ENCODE results near the gene ARHGAP10. TPM values are rescaled to one million over a fixed set of nuclear protein-coding genes. Genes with fewer than 3 reads are reported as not detected.

The ARHGAP10 gene
- total RNA-seq, 2 experiments from 2014 or later = 3.6 to 3.8 TPM

DNA sequence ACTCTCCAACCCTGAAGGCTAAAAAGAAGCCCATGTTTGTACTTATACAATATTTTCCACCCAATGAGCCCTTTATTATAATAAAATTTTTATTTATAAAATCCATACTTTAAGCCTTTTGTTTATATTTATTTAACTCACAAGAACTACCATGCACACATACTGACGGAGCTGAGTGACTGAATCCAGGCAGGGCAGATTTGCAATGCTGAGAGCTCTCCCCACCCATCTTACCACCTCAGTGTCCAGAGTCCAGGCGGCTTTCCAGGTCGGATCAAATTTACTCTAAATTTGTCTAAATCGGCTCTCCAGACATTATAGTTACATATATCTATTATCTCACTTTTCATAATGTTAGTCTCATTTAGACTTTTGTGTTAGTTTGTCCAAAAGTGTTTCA is 74.1 kb downstream of the ARHGAP10 start:
- no peak for DNase-seq
- Mint-ChIP-seq H3K27me3 (ENCODE audit: low read depth) (peaks cover 2% of the 10 kb centered on the region), H3K36me3 (ENCODE audit: low read depth) (no peaks in the 10 kb centered on the region), H3K4me3 (no peak overlapping the region), H3K27ac (no peak overlapping the region), H3K9me3 (no peaks in the 10 kb centered on the region), H3K4me1 (ENCODE audit: low read depth) (no peaks in the 10 kb centered on the region)
- intact Hi-C loops (cut with micrococcal nuclease) = no loop called here
- CTCF ChIA-PET = no interaction called here

DNA sequence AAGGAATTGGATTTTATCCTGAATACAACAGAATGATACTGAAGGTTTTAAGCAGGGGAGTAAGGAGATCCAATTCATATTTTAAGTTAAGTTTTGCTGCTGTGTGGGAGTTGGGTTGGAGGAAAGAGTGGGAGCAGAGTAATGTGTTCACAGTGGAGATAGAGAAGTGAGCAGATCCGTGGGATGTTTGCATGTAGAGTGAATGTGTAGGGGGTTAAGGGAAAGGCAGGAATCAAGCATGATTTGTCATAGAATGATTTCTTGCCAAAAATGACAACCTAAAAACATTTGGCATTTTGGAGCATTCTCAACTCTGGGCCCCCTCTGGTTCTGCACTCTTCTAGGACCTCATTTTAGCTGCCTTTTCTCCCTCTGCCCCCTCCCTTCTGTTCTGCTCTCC is 76.6 kb downstream of the ARHGAP10 start:
- H3K4me3 Mint-ChIP-seq = no peak overlapping the region
- no peak overlapping the region for H3K27ac Mint-ChIP-seq
- intact Hi-C loops (cut with micrococcal nuclease) = no loop called here
- H3K36me3 Mint-ChIP-seq (ENCODE audit: low read depth) = no peaks in the 10 kb centered on the region
- H3K4me1 Mint-ChIP-seq (ENCODE audit: low read depth) = no peaks in the 10 kb centered on the region
- no peak for DNase-seq
- CTCF ChIA-PET = no interaction called here
- no peaks in the 10 kb centered on the region for H3K27me3 Mint-ChIP-seq (ENCODE audit: low read depth)
- no peaks in the 10 kb centered on the region for H3K9me3 Mint-ChIP-seq

DNA sequence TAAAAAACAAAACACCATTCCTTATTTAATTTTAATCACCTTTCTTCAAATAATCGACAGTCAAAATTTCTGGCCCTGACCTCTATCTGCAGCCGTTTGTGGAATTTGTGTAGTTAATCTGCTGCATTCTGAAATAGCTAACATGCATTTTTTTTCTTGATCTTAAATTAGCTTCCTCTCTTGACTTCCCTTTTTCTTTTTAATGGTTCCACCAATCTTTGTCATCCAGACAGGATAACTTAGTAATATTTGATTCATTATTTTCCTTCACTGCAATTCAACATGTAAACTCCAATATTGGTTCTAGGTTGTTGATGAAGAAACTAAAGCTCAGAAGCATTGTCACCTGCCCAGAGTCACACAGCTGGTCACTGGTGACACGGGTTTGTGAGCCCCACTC is 77.3 kb downstream of the ARHGAP10 start:
- Mint-ChIP-seq H3K9me3 (no peaks in the 10 kb centered on the region), H3K27me3 (ENCODE audit: low read depth) (no peaks in the 10 kb centered on the region), H3K27ac (no peak overlapping the region), H3K4me1 (ENCODE audit: low read depth) (no peaks in the 10 kb centered on the region), H3K4me3 (no peak overlapping the region), H3K36me3 (ENCODE audit: low read depth) (no peaks in the 10 kb centered on the region)
- CTCF ChIA-PET = no interaction called here
- no peak for DNase-seq
- intact Hi-C loops (cut with micrococcal nuclease) = no loop called here

DNA sequence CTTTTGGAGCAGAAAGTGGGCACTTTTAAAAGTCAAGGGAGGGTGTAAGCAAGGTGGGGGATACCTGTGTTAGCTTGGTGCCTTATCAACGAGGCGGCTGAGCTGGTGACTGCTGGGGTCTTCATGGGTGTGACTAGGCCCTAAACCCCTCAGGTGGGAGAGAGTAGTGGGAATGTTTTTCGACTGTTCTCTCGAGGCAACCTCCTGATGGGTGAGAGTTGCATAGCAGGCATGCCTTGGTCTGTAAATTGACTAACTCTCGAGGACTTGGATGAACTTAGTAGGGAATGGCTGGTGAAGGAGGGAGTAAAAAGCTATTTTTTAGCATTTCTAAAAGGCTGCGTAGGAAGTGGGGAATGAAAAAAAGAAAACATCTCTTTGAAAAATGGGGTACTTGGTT is 80.0 kb downstream of the ARHGAP10 start:
- Mint-ChIP-seq H3K27ac (no peak overlapping the region), H3K4me1 (ENCODE audit: low read depth) (peaks cover 7% of the 10 kb centered on the region), H3K36me3 (ENCODE audit: low read depth) (no peaks in the 10 kb centered on the region), H3K27me3 (ENCODE audit: low read depth) (no peaks in the 10 kb centered on the region), H3K4me3 (no peak overlapping the region), H3K9me3 (no peaks in the 10 kb centered on the region)
- intact Hi-C loops (cut with micrococcal nuclease) = no loop called here
- CTCF ChIA-PET = no interaction called here
- no peak for DNase-seq

DNA sequence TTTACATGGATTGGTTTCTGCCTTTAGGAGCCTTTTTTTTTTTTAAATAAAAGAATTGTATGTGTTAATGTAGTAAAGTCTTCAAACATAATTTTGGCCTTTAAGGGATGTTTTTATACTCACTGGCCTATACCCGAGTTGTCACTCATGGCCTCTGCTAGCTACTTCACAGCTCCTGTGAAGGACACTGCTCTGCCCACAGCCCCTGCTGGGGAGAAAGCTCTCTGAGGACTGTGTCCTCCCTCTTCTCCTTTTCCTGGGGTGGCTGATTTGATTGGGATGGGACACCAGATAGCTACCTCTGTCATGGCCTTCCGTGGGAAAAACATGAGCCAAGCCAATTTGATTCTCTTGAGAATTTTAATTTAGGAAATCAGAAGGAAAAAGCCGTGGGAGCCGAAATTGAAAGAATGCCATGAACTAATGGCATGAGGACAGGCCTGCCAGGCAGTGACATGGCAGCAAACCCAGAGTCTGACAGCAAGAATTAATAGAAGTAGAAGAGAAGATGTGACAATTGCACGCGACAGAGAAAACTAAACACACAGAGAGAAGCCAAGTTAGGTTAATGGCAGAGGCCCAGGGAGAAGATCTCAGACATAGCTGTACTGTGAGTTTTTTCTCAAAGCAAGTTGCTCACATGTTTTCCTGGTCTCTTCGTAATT is 81.4 kb downstream of the ARHGAP10 start:
- Mint-ChIP-seq H3K4me1 (ENCODE audit: low read depth) (peaks cover 7% of the 10 kb centered on the region), H3K9me3 (no peaks in the 10 kb centered on the region), H3K27ac (no peak overlapping the region), H3K36me3 (ENCODE audit: low read depth) (no peaks in the 10 kb centered on the region), H3K4me3 (no peak overlapping the region), H3K27me3 (ENCODE audit: low read depth) (no peaks in the 10 kb centered on the region)
- CTCF ChIA-PET = interaction anchor here (0.6 kb wide), 1 partner anchor 790 kb away, joined by 3 read pairs; no protein-coding TSS in a partner anchor
- intact Hi-C loops (cut with micrococcal nuclease) = no loop called here
- no peak for DNase-seq

DNA sequence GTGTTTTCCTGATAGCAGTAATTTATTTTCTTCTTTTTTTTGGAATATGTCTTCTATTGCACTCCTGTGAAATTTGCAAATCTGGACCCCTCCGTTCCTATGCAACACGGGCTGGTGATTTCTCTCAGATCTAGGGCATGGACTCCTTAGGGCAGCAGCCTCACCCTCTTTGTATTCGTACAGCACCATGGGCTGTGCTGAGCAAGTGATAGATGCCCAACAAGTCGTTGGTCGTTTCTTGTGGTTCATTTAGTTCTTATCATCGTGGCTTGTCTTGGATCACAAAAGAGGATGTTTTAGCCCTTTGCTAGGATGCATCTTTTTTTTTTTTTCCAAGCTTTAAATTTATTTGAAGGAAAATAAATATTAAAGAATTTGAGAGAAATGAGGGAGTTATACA is 82.1 kb downstream of the ARHGAP10 start:
- Mint-ChIP-seq H3K9me3 (no peaks in the 10 kb centered on the region), H3K36me3 (ENCODE audit: low read depth) (no peaks in the 10 kb centered on the region), H3K4me3 (no peak overlapping the region), H3K27ac (no peak overlapping the region), H3K4me1 (ENCODE audit: low read depth) (peaks cover 7% of the 10 kb centered on the region), H3K27me3 (ENCODE audit: low read depth) (no peaks in the 10 kb centered on the region)
- CTCF ChIA-PET = no interaction called here
- DNase-seq = no peak
- intact Hi-C loops (cut with micrococcal nuclease) = no loop called here

DNA sequence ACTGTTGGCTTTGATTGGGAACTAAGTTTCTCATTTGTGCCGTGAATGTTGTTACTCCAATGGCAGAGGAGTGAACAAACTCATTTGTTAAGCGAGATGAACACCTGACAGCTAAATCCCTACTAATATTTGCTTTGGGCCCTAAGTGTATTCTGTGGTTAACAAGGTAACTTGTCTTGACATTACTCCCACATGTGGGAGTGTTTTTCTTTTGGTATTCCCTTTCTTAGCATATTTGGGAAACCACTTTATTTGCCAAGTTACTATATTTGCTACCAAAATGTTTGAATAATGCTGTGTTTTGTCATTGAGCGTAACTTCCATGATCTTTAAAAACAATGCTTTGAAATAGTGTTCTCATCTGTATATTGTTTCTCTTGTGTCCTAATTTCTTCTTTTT is 82.5 kb downstream of the ARHGAP10 start:
- no peaks in the 10 kb centered on the region for H3K27me3 Mint-ChIP-seq (ENCODE audit: low read depth)
- no peak overlapping the region for H3K4me3 Mint-ChIP-seq
- H3K9me3 Mint-ChIP-seq = no peaks in the 10 kb centered on the region
- no peak overlapping the region for H3K27ac Mint-ChIP-seq
- H3K4me1 Mint-ChIP-seq (ENCODE audit: low read depth) = peaks cover 7% of the 10 kb centered on the region
- intact Hi-C loops (cut with micrococcal nuclease) = no loop called here
- CTCF ChIA-PET = no interaction called here
- DNase-seq = no peak
- no peaks in the 10 kb centered on the region for H3K36me3 Mint-ChIP-seq (ENCODE audit: low read depth)

DNA sequence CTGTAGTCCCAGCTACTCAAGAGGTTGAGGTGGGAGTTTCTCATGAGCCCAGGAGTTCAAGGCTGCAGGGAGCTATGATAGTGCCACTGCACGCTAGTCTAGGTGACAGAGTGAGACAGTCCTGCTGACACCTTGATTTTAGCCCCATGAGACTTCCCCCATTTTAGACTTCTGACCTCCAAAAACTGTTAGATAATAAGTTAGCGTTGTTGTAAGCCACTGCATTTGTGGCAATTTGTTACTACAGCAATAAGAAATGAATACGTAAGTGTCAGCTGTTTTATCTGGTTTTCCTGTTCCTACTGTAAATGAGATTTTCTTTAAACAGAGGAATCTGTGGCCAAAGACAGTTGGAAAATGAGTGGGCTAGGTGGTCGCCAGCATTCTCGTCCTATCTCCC is 83.9 kb downstream of the ARHGAP10 start:
- Mint-ChIP-seq H3K4me1 (ENCODE audit: low read depth) (peaks cover 7% of the 10 kb centered on the region), H3K9me3 (no peaks in the 10 kb centered on the region), H3K4me3 (no peak overlapping the region), H3K36me3 (ENCODE audit: low read depth) (no peaks in the 10 kb centered on the region), H3K27ac (no peak overlapping the region), H3K27me3 (ENCODE audit: low read depth) (no peaks in the 10 kb centered on the region)
- intact Hi-C loops (cut with micrococcal nuclease) = no loop called here
- DNase-seq = no peak
- CTCF ChIA-PET = no interaction called here

DNA sequence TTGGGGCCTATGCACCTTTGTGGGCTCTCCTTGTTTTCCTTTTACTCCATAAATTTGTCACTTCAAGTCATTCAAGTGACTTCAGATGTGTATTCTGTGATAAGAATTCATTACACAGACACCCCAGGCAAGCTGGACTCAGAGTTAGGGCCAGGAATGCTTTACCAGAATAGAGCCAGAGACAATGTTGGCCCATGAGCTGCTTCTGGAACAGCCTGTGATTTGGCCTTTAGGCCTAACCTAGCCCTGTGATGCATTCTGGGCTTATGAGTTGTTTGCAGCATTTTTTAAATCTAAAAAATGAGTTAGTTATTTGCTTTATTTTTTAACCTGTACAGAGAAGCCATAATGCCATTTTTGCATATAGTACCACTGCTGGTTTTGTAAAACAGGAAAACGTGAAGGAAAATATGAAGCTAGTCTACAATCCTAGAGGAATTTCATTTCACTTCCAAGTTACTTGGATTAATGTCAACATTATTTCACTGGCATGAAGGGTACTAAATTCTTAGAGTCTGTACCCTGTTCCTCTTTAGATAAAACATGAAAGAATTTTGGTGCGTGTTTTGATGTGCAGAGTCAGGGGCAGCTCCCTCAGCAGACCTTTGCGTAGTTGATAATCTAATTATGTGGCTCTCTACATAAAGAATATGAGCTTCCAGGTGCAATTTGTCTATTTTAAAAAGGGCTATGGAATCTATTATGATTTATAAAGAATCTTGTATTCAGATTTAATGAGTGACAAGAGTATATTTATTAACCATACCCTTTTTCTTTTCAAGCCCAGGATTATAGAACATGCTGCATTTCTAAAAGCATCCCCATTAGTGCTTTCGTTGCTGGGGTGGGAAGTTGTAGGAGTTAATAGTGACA is 84.7 kb downstream of the ARHGAP10 start:
- no peaks in the 10 kb centered on the region for H3K36me3 Mint-ChIP-seq (ENCODE audit: low read depth)
- no peaks in the 10 kb centered on the region for H3K27me3 Mint-ChIP-seq (ENCODE audit: low read depth)
- no peaks in the 10 kb centered on the region for H3K9me3 Mint-ChIP-seq
- peaks cover 7% of the 10 kb centered on the region for H3K4me1 Mint-ChIP-seq (ENCODE audit: low read depth)
- CTCF ChIA-PET = no interaction called here
- H3K4me3 Mint-ChIP-seq = no peak overlapping the region
- H3K27ac Mint-ChIP-seq = no peak overlapping the region
- no peak for DNase-seq
- intact Hi-C loops (cut with micrococcal nuclease) = no loop called here

DNA sequence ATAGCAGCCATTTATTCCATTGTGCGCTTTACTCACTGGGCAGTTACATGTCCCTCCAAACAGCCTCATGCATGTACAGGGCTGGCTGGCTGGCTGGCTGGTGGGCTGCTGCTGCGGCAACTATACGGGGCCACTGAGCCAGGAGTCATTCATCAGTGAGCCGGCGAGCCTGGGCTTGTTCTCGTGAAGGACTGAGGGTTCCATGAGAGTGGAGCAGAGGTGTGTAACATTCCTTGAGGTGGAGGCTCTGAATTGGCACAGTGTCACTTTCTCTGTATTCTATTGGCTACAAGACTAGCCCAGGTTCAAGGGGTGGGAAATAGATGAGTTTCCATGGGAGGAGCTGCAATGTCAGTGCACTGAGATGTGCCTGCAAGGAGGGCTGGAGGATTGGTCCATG is 89.1 kb downstream of the ARHGAP10 start:
- no peak overlapping the region for H3K4me3 Mint-ChIP-seq
- CTCF ChIA-PET = no interaction called here
- H3K9me3 Mint-ChIP-seq = no peaks in the 10 kb centered on the region
- DNase-seq = no peak
- H3K27ac Mint-ChIP-seq = no peak overlapping the region
- H3K4me1 Mint-ChIP-seq (ENCODE audit: low read depth) = peaks cover 2% of the 10 kb centered on the region
- intact Hi-C loops (cut with micrococcal nuclease) = no loop called here
- H3K36me3 Mint-ChIP-seq (ENCODE audit: low read depth) = no peaks in the 10 kb centered on the region
- H3K27me3 Mint-ChIP-seq (ENCODE audit: low read depth) = no peaks in the 10 kb centered on the region

DNA sequence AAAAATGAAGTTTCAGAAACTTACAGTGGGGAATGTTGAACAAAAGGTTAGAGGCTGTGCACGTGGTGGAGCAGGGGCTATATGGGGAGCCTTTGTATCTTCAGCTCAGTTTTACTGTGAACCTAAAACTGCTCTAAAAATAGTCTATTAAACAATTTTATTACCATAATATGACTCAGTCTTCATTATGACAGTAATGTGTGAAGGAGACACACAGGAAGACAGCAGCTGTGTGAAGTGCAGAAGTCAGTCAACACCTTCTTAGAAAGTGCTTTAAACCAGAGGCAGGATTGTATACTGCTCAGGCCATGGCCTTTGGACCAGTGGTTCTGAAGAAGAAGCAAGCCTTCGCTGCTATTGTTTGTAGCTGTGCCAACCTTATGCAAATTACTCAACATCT is 89.7 kb downstream of the ARHGAP10 start:
- Mint-ChIP-seq H3K4me1 (ENCODE audit: low read depth) (no peaks in the 10 kb centered on the region), H3K27ac (no peak overlapping the region), H3K9me3 (no peaks in the 10 kb centered on the region), H3K36me3 (ENCODE audit: low read depth) (no peaks in the 10 kb centered on the region), H3K4me3 (no peak overlapping the region), H3K27me3 (ENCODE audit: low read depth) (no peaks in the 10 kb centered on the region)
- DNase-seq = no peak
- CTCF ChIA-PET = no interaction called here
- intact Hi-C loops (cut with micrococcal nuclease) = no loop called here

DNA sequence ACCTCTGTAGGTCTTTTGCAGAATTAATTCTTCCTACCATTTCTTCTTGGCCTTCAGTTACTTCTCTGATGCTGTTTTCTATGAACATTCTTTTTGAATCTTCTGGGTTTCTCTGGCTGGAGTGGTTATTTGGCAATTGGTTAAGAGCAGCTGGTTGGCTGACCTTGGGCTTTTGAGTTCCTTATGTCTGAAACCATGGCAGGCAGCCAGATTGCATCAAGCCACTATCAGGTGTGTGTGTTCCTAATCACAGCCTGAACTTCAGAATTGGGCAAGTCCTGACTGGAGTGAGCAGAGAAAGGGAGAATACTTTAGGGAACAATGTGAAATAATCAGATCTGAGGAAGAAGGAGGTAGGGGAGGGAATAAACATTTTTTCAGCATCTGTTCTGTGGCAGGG is 90.2 kb downstream of the ARHGAP10 start:
- Mint-ChIP-seq H3K9me3 (no peaks in the 10 kb centered on the region), H3K4me1 (ENCODE audit: low read depth) (no peaks in the 10 kb centered on the region), H3K36me3 (ENCODE audit: low read depth) (no peaks in the 10 kb centered on the region), H3K27ac (no peak overlapping the region), H3K4me3 (no peak overlapping the region), H3K27me3 (ENCODE audit: low read depth) (no peaks in the 10 kb centered on the region)
- CTCF ChIA-PET = interaction anchor here (1.1 kb wide), 1 partner anchor 45 kb away, joined by 5 read pairs; no protein-coding TSS in a partner anchor
- intact Hi-C loops (cut with micrococcal nuclease) = no loop called here
- no peak for DNase-seq

DNA sequence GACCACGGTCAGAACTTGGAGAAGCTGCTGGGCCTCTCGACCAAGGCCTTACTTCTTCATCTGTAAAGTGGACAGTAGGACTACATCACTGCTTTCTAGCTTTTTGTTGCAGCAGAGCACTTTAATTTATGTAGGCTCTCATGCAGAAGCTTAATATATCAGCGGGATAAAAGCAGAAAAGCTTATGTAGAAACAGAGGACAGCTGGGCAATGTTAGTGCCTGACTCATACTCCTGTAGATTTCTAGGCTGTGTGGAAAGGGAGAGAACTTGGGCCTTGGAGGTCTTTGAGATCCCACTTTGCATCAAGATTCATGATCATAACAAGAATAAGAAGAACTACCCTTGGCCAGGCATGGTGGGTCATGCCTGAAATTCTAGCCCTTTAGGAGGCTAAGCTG is 91.2 kb downstream of the ARHGAP10 start:
- CTCF ChIA-PET = interaction anchor here (0.6 to 1.2 kb wide), 3 partner anchors 42 to 249 kb away, joined by 3 to 5 read pairs (median 3); no protein-coding TSS in a partner anchor
- Mint-ChIP-seq H3K4me1 (ENCODE audit: low read depth) (no peaks in the 10 kb centered on the region), H3K27ac (no peak overlapping the region)

More for the DNA sequence above, 91.2 kb downstream of the ARHGAP10 start:
- H3K9me3 Mint-ChIP-seq = no peaks in the 10 kb centered on the region
- no peak overlapping the region for H3K4me3 Mint-ChIP-seq
- H3K27me3 Mint-ChIP-seq (ENCODE audit: low read depth) = no peaks in the 10 kb centered on the region
- intact Hi-C loops (cut with micrococcal nuclease) = no loop called here
- DNase-seq = no peak
- no peaks in the 10 kb centered on the region for H3K36me3 Mint-ChIP-seq (ENCODE audit: low read depth)
